AG09309 (cell line): ENCODE measurements around the gene TADA3.

ENCODE experiments used
- DNase-seq: peaks from one replicate; pipeline ENCODE4 v3.0.0-alpha.2; 2010; ENCODE audit warnings: low read depth
- H3K4me3 ChIP-seq: 2 replicates; pipeline ENCODE4 v1.5.1; 2011; ENCODE audit warnings: mild to moderate bottlenecking, low read depth, low read length, moderate library complexity; ENCODE audit not compliant: control insufficient read depth
- CTCF ChIP-seq: IDR thresholded peaks from 2 replicates; pipeline ENCODE4 v1.5.1; 2011; ENCODE audit warnings: mild to moderate bottlenecking, low read depth, low read length, inconsistent platforms; ENCODE audit not compliant: insufficient read depth, control insufficient read depth; ENCODE audit errors: missing control alignments

Gene TADA3

DNA sequence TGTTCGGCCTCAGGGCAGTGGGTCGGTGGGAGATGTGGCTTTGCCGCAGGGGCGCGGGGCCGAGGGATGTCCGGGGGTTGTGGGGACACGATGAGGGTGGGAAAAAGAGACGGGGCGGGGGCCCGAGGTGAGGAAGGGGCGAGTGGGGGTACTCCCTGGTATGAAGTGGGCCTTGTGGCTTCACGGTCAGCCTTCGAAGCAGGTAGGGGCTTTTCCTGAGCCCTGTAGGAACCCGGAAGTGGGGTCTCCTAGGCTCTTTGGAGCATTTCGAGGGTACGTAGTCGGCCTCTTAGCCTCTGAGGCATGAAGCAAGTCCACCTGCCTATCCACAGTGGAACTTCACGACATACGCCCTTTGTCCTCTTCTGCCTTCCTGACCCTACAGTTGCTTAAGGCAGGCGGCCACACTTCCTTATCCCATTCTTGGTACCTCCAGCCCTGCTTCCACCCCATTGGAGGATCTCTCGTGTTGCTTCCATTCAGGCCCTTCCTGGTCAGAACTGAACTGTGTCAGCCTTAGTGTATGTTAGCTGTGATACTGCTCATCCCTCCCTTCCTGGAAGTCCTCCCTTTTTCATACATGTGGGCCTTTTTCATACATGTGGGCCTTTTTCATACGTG is 998 bp upstream of the TADA3 start:
- no peak for TF ChIP-seq CTCF
- peak overlapping the region; percentile 93 for H3K4me3 ChIP-seq
- DNase-seq: no peak

DNA sequence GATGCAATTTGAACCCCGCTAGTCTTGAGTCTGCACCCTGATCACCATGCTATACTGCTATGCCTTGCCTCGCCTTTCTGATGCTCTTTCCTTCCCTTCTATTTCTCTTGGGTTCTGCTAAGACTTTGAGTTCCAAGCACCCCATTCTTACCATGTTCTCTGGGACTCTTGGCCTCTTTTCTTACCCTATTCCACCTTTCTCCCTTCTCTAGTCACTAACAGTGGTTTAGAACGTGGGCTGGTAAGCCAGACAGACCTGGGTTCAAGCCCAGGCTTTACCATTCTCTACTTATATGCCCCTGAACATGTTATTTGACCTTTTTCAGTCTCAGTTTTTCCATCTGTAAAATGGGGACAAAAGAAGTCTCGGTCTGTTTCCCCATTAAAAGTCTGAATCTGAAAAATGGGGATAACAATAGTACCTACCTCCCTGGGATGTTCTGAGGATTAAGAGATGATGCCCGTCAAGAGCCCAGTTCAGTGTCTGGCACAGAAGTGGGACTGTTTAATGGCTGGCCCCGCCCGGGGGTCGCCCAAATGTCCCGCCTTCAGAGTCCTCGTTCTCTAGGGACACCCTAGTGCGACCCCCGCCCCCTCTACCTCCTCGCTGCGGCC is 376 bp downstream of the TADA3 start:
- H3K4me3 ChIP-seq: peak overlapping the region; percentile 93
- no peak for TF ChIP-seq CTCF
- DNase-seq: no peak

DNA sequence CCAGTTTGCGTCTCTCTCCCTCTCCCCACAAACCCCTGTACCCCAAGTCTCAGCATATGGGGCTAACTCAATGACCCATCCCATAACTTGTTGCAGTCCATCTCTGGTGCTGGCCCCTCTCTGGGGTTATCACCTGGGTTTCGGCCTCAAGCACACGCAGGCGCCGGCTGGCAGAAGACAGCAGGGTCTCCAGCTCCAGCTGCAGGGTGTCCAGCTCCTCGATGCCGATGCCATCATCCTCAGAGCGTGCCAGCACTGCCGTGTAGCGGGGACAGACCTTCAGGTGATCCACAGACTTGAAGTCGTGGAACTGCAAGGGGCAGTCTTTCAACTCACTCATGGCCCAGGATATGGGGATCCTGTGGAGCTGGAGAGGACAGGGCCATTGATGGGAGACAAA is 1.1 kb downstream of the TADA3 start:
- no peak overlapping the region for H3K4me3 ChIP-seq
- TF ChIP-seq CTCF: no peak
- no peak for DNase-seq

DNA sequence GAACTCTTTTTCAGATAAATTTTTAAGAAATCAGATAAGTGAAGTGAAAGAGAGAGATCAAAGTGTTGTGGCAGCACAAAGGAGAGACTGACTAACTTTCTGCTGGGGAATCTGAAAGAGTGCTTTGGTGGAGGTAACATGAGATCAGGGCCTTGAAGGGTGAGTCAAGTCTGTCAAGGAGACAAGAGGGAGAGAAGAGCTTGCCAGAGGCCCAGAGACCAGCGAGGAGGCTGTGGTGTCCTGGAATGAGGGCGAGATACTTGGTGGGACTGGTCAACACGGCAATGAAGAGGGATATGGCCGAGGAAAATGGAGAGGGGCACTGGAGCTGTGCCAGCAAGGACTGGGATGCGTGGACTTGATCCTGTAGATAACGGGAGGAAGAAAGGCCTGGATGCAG is 4.6 kb downstream of the TADA3 start:
- no peak overlapping the region for H3K4me3 ChIP-seq
- no peak for TF ChIP-seq CTCF
- DNase-seq: no peak

GRCh38 chr3:9786825-9787669 is 5.2 kb downstream of the TADA3 start:
- no peak overlapping the region for H3K4me3 ChIP-seq
- peak; percentile 57 for TF ChIP-seq CTCF
- DNase-seq: no peak

DNA sequence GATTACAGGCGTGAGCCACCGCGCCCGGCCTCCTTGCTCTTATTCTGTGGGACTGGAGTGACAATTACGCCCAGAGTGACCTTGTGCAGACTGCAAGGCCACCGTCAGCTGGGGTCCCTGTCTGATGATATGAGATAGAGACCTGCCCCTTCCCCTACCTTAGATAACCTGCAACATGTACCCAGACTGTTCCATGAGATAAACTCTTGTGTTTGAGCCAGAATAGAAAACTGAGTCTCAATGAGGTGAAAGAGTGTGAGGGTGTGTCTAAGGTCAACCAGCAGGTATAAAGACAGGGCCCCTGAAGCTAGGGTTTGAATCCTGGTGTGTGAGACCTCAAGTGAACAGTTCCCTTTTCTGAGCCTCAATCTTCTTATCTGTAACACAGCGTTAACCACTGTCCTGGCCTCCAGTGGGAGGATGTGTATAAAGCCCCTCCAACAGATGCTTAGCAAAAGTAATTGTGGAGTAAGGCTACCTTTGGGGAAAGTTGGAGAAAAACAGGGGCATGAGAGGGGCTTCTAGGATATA is 6.0 kb downstream of the TADA3 start:
- no peak overlapping the region for H3K4me3 ChIP-seq
- DNase-seq: no peak
- TF ChIP-seq CTCF: no peak
